Choroid plexus epithelial cell (primary cell): ENCODE data around the gene ATP10A.
A peak's percentile ranks its signal among the peaks of the same experiment; 100 is the strongest.

Source experiments
- DNase-seq: peaks from one replicate; pipeline ENCODE4 v3.0.0-alpha.2; 2010; ENCODE audit warnings: low read depth
- H3K4me3 ChIP-seq: 2 replicates; pipeline ENCODE4 v1.5.1; 2011; ENCODE audit warnings: low read depth, mild to moderate bottlenecking, control low read depth, low read length, moderate library complexity
- TF ChIP-seq, protein P1 (sequence below): conservative IDR thresholded peaks from 2 replicates; pipeline ENCODE4 v1.5.1; 2011; ENCODE audit warnings: low read depth, mild to moderate bottlenecking, control low read depth, inconsistent platforms, low read length, moderate library complexity

The ATP10A gene

DNA sequence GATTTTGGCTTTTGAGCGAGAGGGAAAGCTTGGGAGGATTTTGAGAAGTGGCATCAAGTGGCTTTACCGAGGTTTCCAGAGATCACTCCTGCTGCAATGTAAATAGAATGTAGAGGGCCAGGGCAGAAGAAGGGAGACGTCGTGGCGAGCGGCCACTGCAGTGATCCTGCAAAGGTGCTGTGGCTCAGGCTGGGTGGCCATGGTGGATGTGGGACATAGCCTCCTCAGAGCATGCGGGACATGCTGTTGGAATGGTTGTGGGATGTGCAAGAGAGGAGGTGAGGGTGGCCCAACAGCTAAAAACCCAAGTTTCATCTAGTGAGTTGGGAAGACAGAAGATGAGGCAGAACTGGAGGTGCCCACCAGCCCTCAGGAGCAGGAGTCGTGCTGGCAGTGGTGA is 3.1 kb upstream of the ATP10A start:
- DNase-seq = no peak
- TF ChIP-seq, protein P1, sequence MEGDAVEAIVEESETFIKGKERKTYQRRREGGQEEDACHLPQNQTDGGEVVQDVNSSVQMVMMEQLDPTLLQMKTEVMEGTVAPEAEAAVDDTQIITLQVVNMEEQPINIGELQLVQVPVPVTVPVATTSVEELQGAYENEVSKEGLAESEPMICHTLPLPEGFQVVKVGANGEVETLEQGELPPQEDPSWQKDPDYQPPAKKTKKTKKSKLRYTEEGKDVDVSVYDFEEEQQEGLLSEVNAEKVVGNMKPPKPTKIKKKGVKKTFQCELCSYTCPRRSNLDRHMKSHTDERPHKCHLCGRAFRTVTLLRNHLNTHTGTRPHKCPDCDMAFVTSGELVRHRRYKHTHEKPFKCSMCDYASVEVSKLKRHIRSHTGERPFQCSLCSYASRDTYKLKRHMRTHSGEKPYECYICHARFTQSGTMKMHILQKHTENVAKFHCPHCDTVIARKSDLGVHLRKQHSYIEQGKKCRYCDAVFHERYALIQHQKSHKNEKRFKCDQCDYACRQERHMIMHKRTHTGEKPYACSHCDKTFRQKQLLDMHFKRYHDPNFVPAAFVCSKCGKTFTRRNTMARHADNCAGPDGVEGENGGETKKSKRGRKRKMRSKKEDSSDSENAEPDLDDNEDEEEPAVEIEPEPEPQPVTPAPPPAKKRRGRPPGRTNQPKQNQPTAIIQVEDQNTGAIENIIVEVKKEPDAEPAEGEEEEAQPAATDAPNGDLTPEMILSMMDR = no peak

DNA sequence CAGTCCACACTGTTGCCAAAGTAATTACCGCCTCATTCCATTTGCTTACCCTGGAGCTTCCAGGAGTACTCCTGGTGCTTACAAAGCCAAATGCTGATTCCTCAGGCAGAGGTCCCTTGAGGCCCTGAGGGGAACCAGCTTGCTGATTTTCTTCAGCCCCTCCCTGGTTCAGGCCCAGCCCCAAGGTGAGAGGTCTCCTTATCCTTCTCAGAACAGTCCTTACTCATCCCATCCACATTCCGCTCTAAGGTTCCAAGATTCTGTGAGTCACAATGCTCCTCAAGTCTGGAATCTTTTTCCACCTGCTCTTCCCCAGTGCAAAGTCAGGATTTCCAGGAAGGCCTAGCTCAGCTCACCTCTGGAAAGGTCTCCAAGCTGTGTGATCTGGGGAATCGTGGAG is 1.8 kb upstream of the ATP10A start:
- no peak for DNase-seq
- TF ChIP-seq, protein P1 = no peak

More for the DNA sequence above, 3.1 kb upstream of the ATP10A start:
- H3K4me3 ChIP-seq = no peak overlapping the region

DNA sequence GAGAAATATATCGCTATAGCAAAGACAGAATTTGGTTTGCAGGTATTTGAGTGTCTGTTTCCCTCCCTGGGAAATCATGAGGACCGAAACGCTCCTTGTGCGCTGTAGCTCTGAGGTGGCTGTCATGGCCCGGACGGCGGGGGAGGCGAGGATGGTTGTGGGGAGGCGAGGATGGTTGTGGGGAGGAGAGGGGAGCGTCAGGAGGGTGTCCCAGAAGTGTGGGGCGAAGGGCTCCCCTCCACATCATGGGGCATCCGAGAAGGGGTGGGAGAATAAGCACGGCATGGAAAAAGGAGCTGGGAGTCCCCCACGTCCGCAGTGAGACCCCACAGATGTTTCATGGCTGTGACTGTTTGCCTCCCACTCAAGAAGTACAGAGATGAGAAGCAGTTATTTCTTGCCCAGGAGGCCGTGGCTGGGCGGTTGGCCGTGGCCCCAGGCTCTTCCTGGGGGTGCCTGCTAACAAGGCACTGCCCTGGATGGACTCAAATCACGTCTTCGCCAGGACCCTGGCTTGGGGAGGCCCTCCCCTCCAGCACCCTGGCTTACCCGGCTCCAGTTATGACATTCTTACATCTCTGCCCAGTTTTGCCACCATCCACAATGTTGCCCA is 947 bp upstream of the ATP10A start:
- H3K4me3 ChIP-seq = no peak overlapping the region
- TF ChIP-seq, protein P1 = no peak
- DNase-seq = no peak

More for the DNA sequence above, 1.8 kb upstream of the ATP10A start:
- no peak overlapping the region for H3K4me3 ChIP-seq

DNA sequence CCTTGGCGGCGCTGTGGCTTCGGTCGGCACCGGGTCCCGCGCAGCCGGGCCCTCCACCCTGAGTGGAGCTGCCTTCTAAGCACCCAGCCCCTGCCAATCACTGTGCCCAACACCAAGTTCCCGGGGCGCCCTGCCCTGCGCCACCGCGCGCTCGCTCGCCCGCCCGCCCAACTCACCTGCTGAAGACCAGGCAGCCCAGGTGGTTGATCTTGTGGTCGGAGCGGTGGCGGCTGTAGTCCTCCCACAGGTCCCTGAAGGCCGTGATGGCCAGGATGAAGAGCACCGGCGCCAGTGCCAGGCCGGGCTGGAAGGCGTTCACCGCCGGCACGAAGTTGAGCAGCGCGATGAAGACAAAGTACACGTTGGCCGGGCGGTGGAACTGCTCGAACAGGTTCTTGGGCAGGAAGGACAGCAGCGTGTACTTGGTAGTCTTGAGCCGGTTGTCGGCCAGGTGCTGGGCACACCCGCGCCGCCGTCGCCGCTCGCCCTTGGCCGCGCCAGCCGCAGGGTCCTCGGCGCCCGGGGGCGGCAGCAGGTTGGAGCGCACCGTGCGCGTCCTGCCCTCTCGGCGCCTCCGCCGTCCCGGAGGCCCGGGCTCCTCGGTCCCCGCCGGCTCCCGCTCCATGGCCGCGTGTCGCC is 536 bp downstream of the ATP10A start:
- no peak for DNase-seq
- H3K4me3 ChIP-seq = peak overlapping the region; percentile 11
- TF ChIP-seq, protein P1 = no peak

DNA sequence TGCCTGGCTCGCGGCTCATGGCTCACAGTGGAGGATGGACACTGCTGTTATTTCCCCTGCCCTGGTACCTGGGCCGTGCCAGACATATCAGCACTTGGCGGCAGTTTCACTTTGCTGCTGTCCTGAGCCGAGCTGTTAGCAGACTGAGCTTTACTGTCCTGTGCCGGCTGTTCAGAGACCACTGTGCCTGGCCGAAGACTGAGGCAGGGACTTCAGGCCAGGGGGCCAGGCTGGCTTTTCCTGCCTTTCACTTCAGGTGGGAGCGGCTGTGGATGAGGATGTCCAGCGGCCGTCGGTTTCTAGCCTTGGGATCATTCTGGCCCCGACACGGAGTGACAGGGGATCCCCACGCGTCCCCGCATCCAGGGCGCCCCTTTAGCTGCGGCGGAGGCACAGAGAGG is 1.1 kb downstream of the ATP10A start:
- no peak overlapping the region for H3K4me3 ChIP-seq
- no peak for DNase-seq
- TF ChIP-seq, protein P1 = no peak

DNA sequence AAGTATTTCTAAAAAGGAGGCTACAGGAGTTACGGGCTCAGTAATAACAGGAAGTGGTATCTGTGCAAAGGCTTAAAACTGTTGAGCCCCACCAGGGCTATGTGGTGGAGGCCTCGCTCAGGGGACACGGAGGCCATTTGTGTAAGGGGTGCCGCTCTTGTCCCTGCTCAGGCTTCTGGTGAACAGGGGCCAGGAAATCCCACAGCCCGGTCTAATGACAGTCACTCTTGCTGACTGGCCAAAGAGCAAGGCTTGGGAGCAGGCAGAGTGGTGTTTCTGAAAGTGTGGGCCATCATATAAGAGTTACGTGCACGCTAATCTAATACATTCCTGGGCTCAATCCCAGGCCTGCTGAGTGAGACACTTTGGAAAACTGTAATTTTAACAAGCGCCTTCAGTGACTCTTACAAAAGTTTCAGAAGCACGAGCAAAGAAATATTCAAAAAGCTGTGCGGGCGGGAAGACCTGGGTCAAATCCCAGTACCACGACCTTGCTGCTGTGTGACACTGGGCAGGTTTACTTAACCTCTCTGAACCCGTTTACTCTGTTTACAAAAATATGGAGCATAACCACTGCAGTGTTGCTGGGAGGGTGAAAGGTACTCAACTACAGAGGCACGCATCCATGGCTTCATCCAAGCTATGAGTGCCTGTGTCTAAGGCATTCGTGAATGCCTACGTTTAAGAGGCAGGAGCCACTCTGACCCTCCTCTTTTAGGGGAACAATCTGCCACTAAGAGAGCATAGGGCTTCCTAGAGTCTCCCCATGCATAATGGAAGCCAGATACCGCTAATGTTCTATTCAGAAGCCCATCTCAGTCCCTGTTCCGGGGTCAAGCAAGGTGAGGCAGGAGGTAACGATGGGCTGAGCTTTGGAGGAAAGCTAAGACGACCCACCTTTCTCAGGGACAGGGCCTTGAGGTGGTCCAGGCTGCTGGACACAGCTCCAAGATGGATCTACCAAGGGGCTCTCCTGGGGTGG is 2.0 kb downstream of the ATP10A start:
- no peak for DNase-seq
- no peak overlapping the region for H3K4me3 ChIP-seq
- TF ChIP-seq, protein P1 = no peak
